ENCODE data around the gene CACNA1A. TPM values are rescaled to one million over a fixed set of nuclear protein-coding genes. Genes with fewer than 3 reads are reported as not detected.
A peak's percentile ranks its signal among the peaks of the same experiment; 100 is the strongest.

CACNA1A gene
- total RNA-seq, 1 donor from 2014 or later, result 1.5 TPM

- peaks cover 88% of the 10 kb centered on the region for H3K4me1 Mint-ChIP-seq
- ATAC-seq (ENCODE audit: low read depth) (no peak), DNase-seq (peak; percentile 24)
- H3K36me3 Mint-ChIP-seq (ENCODE audit: low read depth), result no peaks in the 10 kb centered on the region
- peak overlapping the region; percentile 89 for H3K27ac Mint-ChIP-seq
- no peaks in the 10 kb centered on the region for H3K9me3 Mint-ChIP-seq
- H3K27me3 Mint-ChIP-seq, result no peaks in the 10 kb centered on the region
- ChIA-PET CTCF (interaction anchor here (1.0 to 2.1 kb wide), 2 partner anchors 10 to 31 kb away, joined by 4 to 11 read pairs; no protein-coding TSS in a partner anchor), POLR2A (interaction anchor here (0.6 to 11.6 kb wide), 11 partner anchors 8 to 1513 kb away, joined by 3 to 413 read pairs (median 21); partner anchors contain the start of genes IER2, LYL1 and STX10)
- intact Hi-C loops (cut with micrococcal nuclease), result no loop called here
- TF ChIP-seq, protein P1, sequence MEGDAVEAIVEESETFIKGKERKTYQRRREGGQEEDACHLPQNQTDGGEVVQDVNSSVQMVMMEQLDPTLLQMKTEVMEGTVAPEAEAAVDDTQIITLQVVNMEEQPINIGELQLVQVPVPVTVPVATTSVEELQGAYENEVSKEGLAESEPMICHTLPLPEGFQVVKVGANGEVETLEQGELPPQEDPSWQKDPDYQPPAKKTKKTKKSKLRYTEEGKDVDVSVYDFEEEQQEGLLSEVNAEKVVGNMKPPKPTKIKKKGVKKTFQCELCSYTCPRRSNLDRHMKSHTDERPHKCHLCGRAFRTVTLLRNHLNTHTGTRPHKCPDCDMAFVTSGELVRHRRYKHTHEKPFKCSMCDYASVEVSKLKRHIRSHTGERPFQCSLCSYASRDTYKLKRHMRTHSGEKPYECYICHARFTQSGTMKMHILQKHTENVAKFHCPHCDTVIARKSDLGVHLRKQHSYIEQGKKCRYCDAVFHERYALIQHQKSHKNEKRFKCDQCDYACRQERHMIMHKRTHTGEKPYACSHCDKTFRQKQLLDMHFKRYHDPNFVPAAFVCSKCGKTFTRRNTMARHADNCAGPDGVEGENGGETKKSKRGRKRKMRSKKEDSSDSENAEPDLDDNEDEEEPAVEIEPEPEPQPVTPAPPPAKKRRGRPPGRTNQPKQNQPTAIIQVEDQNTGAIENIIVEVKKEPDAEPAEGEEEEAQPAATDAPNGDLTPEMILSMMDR (IDR thresholded peaks at IDR 0.05), result no peak
- peak overlapping the region; percentile 84 for H3K4me3 Mint-ChIP-seq
These were observed 341.7 kb downstream of the CACNA1A start for GRCh38 chr19:13164343-13165161.

DNA sequence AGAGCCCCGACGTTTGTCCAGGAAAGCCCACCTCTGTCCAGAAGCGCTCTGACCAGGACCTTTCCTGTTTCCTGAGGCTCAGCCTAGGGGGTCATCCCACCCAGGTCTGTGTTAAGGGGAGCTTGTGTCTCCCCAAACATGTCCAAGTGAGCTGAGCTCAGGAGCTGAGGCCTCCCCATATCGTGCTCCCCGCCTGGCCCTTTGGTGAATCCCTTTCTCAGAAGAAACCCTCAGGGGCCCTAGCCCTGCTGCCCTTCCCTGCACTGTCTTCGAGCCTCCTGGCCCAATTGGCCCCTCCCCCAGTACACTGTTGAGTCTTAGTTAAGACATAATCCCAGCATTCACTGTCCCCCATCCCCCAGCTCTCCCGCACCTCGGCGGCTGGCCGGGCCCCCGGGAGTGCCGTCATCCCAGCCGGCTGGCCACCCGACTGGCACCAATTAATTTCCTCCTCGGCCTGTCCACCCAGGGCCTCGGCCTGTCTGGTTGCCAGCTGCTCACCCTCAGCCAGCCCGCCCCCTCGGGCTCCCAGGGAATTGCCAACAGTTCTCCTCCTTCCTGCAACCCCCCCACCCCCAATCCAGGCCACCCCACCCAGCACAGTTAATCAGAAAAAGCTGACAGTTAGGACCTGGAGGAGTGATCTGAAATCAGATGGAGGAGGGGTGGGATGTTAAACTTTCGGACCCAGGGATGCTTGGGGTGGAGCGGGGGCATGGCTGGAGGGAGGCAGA lies 342.5 kb downstream of the CACNA1A start:
- Mint-ChIP-seq H3K4me1 (peaks cover 87% of the 10 kb centered on the region), H3K27me3 (no peaks in the 10 kb centered on the region), H3K9me3 (no peaks in the 10 kb centered on the region), H3K27ac (peak overlapping the region; percentile 89), H3K36me3 (ENCODE audit: low read depth) (no peaks in the 10 kb centered on the region), H3K4me3 (peak overlapping the region; percentile 84)
- POLR2A ChIA-PET, result interaction anchor here (0.5 to 11.6 kb wide), 13 partner anchors 7 to 172 kb away, joined by 3 to 413 read pairs (median 11); partner anchors contain the start of genes IER2, LYL1, NACC1 and STX10
- peak; percentile 12 for ATAC-seq (ENCODE audit: low read depth)
- intact Hi-C loops (cut with micrococcal nuclease), result loop anchor here (1.0 kb wide), 1 partner anchor 8 kb away; no protein-coding TSS in a partner anchor
- CTCF ChIA-PET, result interaction anchor here (1.0 to 2.1 kb wide), 3 partner anchors 9 to 32 kb away, joined by 3 to 11 read pairs (median 4); no protein-coding TSS in a partner anchor
- DNase-seq, result peak; percentile 50
- TF ChIP-seq, protein P1 (IDR thresholded peaks at IDR 0.05), result no peak

GRCh38 chr19:13162724-13163608 lies 343.3 kb downstream of the CACNA1A start:
- peak; percentile 36 for ATAC-seq (ENCODE audit: low read depth)
- H3K4me1 Mint-ChIP-seq, result peaks cover 87% of the 10 kb centered on the region

DNA sequence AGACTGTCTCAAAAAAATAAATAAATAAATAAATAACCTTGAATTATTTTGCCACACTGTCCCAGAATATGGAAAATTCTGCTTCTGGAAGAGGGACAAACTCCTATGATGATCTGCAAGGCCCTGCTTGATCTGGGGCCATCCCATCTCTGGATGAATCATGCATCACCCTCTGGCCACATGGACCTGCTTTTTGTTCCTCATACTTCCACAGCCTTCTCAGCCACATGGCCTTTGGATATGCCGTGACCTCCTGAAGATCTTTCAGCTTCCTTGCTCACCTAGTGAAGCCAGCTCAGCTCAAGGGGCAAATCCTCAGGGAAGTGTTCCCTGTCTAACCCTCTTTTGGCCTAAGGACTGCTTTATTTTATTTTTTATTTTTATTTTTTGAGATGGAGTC lies 345.7 kb downstream of the CACNA1A start:
- no peak for ATAC-seq (ENCODE audit: low read depth)
- Mint-ChIP-seq H3K9me3 (no peaks in the 10 kb centered on the region), H3K4me1 (peaks cover 88% of the 10 kb centered on the region), H3K36me3 (ENCODE audit: low read depth) (no peaks in the 10 kb centered on the region), H3K4me3 (peak overlapping the region; percentile 5), H3K27ac (peak overlapping the region; percentile 68), H3K27me3 (no peaks in the 10 kb centered on the region)
- no peak for DNase-seq
- intact Hi-C loops (cut with micrococcal nuclease), result no loop called here
- ChIA-PET POLR2A (interaction anchor here (0.6 to 11.6 kb wide), 2 partner anchors 9 to 64 kb away, joined by 4 to 258 read pairs; partner anchors contain the start of genes IER2 and STX10), CTCF (interaction anchor here (0.9 kb wide), 1 partner anchor 36 kb away, joined by 3 read pairs; no protein-coding TSS in a partner anchor)
- TF ChIP-seq, protein P1 (IDR thresholded peaks at IDR 0.05), result no peak

More at GRCh38 chr19:13162724-13163608, 343.3 kb downstream of the CACNA1A start:
- intact Hi-C loops (cut with micrococcal nuclease), result loop anchor here (1.0 kb wide), 1 partner anchor 8 kb away; no protein-coding TSS in a partner anchor
- ChIA-PET CTCF (interaction anchor here (0.6 to 2.1 kb wide), 3 partner anchors 8 to 56 kb away, joined by 3 to 11 read pairs (median 3); no protein-coding TSS in a partner anchor), POLR2A (interaction anchor here (0.5 to 11.6 kb wide), 15 partner anchors 6 to 171 kb away, joined by 3 to 413 read pairs (median 9); partner anchors contain the start of genes IER2, LYL1, NACC1 and STX10)
- Mint-ChIP-seq H3K4me3 (peak overlapping the region; percentile 84), H3K27me3 (no peaks in the 10 kb centered on the region), H3K9me3 (no peaks in the 10 kb centered on the region), H3K36me3 (ENCODE audit: low read depth) (no peaks in the 10 kb centered on the region), H3K27ac (peak overlapping the region; percentile 89)
- TF ChIP-seq, protein P1 (IDR thresholded peaks at IDR 0.05), result no peak
- DNase-seq, result peak; percentile 70

Data from activated B cell treated with CpG ODN at 0.5 μM for 24 hours (primary cell).